ENCODE results near the gene HOXA5. TPM values are rescaled to one million over a fixed set of nuclear protein-coding genes. Genes with fewer than 3 reads are reported as not detected.

The HOXA5 gene
- total RNA-seq, 1 experiment from 2014 or later, result 0.81 TPM

DNA sequence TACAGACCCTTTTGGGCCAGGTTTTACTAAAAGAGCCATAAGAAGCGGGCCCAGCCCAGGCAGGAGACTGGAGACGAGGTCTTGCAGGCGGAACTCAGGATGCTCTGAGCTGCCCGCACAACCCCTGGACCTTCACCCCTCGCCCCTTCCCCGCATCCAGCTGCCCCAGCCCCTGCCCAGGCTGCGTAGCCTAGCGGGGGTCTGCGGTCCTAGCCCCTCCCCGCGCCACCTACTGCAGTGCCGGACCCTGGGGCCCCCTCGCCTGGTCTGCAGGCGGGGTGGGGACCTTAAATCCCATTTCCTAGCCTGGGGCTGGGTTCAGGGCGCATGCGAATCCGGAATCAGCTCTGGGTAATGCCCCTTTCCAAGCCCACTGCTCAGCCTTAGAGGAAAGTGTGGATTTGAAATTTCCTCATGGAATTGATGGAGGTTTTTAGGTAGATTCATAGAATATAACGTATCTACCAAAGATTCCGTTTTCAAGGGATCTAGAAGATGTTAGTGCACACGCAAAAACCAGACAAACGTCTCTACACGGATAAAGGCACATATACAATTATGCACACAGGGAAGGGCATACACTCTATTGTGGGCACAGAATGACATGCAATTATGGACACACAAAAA lies 9.4 kb upstream of the HOXA5 start:
- no peak for DNase-seq (ENCODE audit: low spot score)
- in situ Hi-C loops (cut with HindIII; ENCODE audit: low sequenced_read_pairs), result no loop called here

DNA sequence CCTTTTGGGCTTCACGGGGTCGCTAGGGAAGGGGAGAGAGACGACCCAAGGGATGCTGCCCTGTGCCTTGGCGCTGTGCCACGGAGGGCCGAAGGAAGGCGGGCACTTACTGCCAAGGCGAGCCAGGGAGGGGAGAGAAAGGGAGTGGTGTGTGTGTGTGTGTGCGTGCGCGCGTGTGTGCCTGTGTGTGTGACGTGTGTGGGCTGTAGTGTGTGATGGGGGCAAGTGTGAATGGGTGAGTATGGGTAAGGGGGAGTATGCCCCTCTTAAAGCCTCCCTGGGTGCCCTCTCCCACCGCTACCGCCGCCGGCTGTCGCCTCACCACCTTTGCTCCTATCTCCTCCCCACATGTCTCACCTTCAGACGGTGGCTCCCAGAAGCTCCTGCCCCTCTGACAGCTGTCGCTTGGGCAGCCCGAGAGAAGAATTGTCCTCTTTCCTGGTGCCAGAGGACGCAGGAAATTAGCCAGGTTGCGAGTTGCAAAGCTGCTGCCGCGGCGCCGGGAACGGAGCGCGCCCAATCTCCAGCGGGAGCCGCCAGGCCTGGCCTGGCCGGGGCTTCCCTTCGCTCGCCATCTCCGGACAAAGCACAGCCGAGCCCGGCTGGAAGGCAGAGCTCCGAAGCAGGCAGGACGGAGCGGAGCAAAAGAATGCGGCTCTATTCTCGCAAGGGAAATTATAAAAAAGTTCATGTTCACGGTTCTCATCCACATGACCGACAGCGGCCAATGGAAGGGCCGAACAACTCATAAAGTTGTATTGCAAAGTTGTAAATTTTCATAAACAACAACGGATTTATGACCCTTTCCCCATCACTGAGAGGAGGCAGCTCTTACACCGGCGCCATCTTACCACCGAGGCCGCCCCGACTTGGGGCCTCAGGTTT lies 8.7 kb upstream of the HOXA5 start, which contains the start of gene HOXA3:
Gene HOXA3 (minus strand): TSS at position 653 of the 885 bp plus-strand sequence. CDS start 41,943 bp downstream, outside the sequence.
- in situ Hi-C loops (cut with HindIII; ENCODE audit: low sequenced_read_pairs), result no loop called here
- no peak for DNase-seq (ENCODE audit: low spot score)

DNA sequence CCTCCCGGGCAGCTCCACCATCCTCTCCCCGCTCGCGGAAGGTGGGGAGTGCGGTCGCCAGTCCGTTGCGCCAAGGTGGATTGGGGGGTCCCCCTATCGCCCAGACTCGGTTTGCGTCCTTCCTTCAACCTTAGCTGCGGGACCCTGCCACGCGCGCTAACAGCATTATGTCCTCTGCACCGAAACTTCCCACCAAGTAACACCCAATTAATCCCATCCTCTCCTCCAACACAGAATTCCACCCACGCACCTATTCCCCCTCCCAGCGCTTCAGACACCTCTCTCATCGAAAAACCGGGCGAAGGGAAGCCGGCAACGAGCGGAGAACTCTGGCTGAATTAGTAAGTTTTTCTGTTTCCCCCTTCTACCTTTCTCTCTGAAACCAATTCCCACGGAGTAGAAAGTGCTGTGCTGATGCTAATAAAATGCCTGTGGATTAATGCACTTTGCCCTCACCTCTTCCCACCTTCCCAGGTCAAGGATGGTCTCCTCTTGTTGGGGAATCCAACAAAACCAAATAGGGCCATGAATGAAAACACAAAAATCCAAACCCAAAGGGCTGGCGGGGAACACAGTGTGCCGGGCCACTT lies 8.0 kb upstream of the HOXA5 start:
- no peak for DNase-seq (ENCODE audit: low spot score)
- in situ Hi-C loops (cut with HindIII; ENCODE audit: low sequenced_read_pairs), result no loop called here

DNA sequence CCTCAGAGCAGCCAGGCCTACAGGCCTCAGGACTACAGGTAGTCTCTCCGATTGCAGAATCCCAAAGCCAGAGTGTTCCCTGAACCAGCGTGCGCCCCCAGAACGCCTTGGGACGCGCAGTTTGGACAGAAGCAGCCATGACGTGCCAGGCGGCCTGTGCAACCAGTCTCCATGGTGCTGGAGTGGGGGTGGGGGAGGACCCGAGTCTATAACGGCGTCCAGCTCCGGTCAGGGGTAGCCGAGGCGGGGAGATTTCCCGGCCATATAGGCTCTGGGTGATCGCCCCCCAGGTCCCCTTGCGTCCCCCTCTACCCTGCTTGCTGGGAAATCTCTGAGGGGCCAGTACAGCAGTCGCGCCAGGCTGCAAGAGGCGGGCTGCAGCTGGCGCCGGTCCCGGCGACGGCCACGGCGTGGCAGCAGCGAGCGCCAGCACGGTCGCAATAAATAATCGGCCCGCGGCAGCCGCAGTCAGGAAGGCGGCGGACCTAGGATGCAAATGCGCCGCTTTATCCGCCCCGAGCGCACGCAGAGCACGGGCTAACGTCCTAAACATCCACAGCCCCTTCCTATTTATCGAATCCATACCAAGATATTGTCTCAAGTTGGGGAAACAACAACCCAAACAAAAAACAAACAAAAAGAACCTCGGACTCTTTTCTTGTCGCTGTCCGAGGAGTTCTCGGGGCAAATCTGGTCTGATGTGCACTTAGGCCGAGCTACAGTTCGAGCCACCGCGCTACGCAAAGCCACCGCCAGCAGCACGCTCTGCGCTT lies 7.3 kb upstream of the HOXA5 start:
- DNase-seq (ENCODE audit: low spot score), result peak; percentile 51
- in situ Hi-C loops (cut with HindIII; ENCODE audit: low sequenced_read_pairs), result no loop called here

DNA sequence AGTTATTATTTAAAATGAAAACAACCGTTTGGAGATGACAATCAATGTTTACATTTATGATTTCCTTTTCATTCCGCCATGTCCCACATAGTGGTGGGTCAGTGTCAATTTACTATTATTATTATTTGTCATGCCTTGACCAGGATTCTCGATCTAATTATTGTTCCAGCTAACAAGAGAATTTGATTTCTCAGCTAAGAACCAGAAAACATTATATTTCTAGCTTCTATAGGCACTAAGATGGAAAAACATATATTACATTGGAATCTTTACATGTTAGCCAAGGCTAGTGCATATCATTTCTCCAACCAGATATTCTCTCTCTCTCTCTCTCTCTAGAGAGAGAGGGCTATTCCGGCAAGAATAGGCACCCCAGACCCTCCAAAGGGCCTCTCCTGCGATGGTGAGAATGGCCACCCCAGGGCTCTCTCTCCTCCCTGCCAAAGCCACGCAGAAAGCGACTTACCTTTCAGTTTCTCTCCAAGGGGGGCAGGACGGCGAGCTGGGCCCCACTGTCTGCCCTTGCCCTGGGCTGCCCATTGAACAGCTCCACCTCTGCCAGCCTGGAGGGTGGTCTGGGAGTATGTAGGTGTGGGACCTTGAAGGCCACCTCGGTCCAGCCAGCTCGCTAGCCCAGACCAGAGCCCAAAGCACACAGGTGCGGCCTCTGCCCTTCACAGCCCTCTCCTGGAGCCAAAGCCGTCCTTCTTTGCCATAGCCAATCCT lies 6.5 kb upstream of the HOXA5 start:
- DNase-seq (ENCODE audit: low spot score), result no peak
- in situ Hi-C loops (cut with HindIII; ENCODE audit: low sequenced_read_pairs), result no loop called here

DNA sequence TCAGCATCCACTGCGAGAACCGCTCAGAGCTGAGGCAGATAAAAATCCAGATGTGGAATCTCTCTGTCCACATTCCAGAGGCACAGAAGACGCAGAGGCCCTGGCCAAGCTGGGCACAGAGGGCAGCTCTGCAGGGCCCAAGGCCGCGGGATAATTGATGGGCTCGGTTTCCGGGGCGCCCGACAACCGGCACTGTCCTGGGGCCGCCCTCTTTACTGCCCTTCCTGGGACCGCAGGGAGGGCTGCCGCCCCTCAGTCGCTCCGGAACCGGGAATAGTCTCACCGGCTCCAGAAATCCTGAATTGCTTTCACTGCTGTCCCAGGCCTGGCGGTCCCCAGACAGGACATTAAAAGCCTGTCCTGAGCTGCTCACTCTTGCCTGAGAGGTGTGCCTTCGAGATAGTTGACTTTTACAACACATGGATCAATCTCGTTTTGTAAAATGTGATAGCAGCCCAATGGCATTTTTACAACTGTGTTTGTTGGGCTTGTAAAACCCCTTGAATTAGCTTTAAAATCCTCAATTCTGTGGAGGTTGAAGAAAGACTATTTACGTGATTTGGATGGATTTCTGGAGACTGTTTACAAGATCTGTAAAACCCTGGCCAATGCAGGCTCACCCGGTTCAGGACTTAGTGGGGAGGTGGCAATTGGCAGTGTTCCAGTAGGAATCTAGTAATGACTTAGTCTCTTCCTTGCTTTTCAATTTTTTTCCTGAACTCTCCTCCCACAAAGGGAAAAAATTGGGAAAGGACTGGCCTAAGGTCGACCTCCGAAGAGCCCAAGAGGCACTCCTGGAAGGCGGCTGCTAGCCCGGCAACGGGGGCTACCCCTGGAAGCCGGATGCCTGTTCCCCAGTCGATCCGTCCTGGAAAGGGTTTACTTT lies 5.5 kb upstream of the HOXA5 start:
- DNase-seq (ENCODE audit: low spot score), result no peak
- in situ Hi-C loops (cut with HindIII; ENCODE audit: low sequenced_read_pairs), result no loop called here

DNA sequence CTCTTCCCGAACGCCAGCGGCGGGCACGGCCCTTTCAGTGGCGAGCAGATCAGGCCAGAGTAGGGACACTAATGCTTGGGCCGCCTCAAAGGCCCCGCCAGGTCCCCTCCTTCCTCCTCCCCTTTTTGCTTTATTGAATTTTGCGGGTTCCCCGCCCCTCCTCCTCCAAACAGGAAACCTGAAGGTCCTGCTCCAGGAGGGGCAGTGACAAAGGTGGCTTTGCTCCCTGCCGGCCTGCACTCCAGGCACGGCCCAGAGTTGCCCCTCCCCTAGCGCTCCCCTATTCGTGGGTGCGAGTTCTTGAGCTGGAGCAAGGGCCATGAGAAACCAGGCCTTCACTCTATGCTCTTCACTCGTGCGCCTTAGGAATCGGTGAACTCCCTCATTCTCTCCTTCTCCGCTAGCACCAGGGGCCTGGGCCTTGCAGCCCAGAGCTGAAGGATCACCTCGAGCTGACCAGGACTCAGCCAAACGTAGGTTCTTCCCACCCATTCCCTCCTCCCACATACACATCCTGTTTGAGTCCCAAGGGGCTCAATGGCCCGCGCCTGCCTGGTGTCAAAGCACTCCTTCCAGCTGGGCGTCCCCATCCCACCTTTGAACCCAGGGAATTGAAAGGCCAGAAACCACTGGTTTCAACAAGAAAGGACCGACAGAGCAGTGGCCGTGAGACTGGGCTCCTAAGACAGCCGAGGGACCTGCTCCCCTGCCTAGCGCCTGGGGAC lies 4.7 kb upstream of the HOXA5 start:
- in situ Hi-C loops (cut with HindIII; ENCODE audit: low sequenced_read_pairs), result no loop called here

DNA sequence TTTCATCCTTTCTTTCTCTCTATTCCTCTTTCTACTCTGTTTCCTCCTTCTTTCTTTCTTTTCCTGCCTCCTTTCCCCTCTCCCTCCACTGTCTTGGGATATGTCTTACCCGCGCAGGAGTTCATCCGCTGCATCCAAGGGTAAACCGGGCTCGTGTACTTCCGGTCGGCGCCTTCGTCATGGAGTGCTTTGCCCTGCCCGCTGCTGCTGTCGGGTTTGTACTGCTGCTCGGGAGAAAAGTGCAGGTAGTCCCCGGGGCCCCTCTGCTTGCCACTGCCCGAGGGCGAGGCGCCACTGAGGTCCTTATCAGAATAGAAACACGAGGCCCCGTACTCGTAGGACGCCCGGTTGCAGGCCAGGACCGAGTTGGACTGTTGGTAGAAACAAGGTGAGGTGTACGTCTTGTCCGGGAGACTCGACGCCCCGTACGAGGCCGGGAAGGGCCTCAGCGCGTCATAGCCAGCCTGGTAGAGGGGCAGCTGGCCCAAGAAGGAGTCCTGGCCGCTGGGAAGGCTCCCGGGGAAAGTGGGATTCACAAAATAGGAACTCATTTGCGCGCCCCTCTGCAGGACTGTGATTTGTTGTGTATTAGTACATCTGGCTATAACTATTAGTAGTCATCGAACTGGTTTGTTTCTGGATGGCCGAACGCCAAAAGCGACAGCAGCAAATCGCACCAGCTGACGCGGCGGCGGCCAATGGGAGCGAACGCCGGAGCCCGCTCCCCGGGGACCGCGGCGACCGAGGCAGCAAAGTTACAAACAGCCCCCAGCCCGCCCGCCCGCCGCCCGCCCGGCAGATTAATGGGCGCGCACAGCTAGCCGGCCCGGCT lies 3.9 kb upstream of the HOXA5 start, which contains the start of gene HOXA6:
Gene HOXA6 (minus strand): TSS at position 576 of the 832 bp plus-strand sequence. CDS start 25 bp downstream, at position 551.
- in situ Hi-C loops (cut with HindIII; ENCODE audit: low sequenced_read_pairs), result no loop called here
- no peak for DNase-seq (ENCODE audit: low spot score)

More for the DNA sequence above, 4.7 kb upstream of the HOXA5 start:
- no peak for DNase-seq (ENCODE audit: low spot score)

DNA sequence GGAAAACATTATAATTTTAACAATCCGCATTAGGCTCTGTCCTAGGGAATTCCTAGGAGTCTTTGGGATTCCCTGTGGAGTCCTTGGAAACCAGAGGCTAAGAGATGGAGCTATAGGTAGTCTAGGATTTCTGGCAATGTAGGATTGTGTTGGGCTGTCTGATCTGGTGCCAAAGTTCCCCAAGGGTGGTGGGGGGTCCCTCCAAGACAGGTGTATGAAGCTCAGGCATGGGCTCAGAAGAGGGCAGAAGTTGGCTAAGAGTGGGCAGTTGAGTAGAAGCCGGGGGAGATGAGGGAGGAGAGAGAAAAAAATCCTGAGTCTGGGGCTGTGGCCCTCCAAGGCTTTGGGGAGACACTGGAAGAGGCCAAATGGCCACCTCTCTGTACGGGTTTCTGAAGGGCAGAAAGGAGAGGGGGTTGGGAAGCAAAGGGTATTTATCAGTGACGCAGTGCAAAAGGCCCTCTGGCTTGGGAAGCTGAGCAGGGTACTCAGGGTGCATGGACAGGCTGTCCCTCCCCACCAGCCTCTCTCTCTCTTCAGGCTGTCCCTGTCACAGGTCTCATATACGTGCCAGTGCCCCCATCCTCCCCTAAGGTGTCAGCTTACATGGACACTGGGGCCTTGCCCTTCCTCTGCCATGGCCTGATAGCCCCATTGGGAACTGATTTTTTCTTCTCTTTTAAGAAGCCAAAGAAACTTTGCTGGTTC lies 3.2 kb upstream of the HOXA5 start:
- in situ Hi-C loops (cut with HindIII; ENCODE audit: low sequenced_read_pairs), result no loop called here
- no peak for DNase-seq (ENCODE audit: low spot score)

DNA sequence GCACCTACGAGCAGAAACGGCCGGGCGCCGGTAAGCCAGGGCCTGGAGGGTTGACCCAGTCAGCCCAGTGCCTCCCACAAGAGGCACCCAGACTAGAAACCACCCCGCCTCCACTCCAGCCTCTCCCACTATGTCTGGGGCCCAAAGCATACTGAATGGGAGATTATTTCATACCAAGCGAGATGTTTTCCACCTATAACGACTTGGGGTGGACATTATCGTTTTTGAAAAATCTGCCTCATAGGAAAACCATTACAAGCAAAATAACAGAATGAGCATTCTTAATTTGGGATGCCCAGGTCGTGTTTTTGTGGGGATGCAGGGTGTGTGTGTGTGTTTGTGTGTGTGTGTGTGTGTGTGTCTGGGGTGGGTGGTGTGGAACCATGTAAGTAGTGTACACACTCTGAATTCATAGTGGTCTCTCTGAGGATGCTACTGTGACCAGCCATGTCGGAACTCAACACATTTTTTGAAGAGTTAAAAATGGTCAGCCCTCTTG lies 2.5 kb upstream of the HOXA5 start:
- no peak for DNase-seq (ENCODE audit: low spot score)
- in situ Hi-C loops (cut with HindIII; ENCODE audit: low sequenced_read_pairs), result no loop called here

DNA sequence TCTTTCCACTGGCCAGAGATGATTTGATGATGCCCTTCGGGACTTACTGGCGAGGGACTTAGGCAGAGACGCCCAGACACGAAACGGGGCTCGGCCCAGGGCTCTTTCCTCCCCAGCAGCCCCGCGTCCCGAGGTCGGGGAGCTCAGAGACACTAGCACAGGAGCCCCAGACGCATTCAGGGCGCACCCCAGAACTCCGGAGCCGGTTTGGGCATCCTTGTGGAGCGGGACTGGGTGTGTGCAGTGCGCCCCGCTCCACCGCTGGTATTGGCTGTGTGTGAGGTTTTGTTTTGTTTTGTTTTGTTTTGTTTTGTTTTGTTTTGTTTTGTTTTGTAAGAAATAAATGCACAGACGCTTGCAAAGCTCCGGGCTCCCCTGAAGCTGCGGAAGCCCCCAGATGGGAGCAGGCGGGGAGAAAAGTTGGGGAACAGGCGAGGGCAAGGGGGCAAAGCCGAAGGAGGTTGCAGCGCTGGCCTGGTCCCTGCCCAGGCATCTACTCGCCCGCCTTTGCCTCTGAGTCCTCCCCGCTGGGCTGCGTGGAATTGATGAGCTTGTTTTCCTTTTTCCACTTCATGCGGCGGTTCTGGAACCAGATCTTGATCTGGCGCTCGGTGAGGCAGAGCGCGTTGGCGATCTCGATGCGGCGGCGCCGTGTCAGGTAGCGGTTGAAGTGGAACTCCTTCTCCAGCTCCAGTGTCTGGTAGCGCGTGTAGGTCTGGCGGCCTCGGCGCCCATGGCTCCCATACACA lies 1.9 kb upstream of the HOXA5 start:
- no peak for DNase-seq (ENCODE audit: low spot score)
- in situ Hi-C loops (cut with HindIII; ENCODE audit: low sequenced_read_pairs), result no loop called here

DNA sequence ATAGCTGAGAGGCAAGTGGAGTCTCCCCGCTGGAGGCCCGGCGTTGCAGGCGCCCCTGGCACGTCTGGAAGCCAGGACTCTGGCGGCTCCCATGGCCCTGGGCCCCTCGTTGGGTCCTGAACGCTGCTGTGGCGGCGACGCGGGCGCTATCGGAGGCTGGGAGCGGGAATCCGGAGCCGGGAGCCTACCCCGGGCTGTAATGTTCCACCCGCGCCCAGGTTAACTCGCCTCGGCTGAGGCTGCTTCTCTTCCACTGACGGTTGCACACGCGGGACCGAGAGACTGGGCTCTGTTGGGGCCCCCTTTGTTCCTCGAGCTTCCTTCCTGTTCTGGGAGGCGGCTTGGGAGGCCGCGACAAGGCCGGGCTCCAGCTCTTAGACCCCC lies 1.3 kb upstream of the HOXA5 start:
- in situ Hi-C loops (cut with HindIII; ENCODE audit: low sequenced_read_pairs), result no loop called here
- DNase-seq (ENCODE audit: low spot score), result no peak

DNA sequence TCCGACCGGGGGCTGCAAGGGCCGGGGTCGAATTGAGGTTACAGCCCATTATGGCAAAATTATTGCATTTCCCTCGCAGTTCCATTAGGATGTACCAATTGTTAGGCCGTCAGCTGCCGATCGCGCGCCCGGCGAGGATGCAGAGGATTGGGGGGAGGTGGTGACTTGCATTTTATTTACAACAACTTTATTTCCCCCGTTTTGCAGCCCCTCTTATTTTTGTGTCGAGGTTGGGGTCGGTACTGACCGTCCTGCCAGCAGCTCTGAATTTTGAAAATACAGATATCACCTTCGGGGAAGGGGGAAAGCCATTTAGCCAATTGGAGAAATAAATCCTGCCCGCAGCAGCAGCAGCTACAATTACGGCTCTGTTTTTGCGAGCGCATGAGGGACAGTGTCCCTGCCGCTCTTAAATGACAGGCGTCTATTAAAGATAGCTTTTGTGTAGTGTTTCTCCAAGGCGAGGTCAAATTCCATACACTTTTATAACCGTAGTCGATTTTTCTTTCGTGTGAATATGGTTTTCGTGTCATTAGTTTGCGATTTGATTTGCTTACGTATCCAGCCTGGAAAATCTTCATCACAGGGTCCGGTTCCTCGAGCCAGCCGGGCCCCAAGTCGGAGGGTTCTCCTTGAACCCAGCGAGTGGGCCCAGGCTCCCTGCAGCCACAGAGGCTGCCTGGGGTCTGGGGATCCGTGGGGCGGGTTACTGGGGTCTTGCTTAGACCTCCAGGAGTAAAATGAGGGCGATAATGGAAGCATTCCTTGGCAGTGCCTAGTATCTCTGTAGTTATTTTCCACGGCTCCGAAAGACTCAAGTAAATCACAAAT lies 684 bp upstream of the HOXA5 start:
- no peak for DNase-seq (ENCODE audit: low spot score)
- in situ Hi-C loops (cut with HindIII; ENCODE audit: low sequenced_read_pairs), result no loop called here

DNA sequence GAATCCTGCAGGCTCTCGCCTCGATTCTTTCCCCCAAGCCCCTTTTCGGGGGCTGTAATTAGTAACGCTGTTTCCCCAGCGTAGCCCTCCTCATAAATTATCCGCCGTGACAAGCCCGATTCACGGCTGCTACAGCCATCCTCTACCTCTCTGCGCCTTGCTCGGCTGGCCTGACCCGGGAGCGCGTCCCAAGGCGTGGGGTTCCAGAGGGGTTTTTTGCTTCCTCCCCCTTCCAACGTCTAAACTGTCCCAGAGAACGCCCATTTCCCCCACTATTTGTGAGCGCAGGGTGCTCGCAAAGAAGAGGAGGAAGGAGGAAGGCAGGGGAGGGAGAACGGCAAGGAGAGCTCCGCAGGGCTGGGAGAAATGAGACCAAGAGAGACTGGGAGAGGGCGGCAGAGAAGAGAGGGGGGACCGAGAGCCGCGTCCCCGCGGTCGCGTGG lies 880 bp downstream of the HOXA5 start:
- in situ Hi-C loops (cut with HindIII; ENCODE audit: low sequenced_read_pairs), result no loop called here
- DNase-seq (ENCODE audit: low spot score), result no peak

Measured in G401 (cell line).